ENCODE results near the gene AGBL1.

DNA sequence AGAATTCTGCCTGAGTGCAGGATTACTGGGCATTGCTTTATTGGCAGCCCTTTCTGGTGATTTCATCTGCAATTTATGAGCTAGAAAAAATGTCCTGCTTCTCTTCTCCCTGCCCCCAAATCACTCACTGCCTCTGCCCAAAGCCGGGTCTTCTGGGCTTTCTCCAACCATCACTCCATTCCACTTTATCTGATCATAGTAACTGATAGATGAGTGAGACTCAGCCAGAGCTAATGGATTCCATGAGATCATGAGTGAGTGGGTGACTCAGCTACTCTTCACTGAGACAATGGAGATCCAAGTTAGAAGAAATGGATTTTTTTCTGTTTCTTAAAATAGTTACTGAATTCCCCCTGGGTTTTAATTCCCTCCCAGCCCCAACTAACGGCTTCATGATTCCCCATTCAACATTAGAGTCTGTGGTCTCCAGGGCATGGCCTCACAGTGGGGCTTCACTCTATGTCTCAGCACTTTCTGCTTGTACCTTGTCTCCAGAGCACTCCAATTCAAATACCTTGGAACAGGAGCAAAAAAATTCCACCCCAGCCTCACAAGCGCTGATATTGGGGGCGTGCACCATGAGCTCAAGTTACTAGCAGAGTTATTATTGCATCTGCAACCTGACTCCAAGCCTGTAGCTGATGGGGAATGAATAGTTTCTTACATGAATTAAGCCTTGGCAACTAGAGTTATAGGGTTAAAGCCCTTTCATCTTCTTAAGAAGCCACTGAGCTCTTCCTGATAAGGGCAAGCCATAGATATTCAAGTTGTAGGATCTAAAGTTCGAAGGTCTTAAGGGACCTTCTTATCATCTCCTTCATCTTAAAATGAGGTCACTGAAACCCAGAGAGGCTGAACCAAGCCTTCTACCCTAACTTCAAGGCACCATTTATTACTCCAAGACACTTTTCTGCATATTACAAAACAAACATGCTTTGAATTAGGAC is 85.9 kb downstream of the AGBL1 start:
- TF ChIP-seq CTCF (IDR thresholded peaks at IDR 0.05), result no peak
- no peak for TF ChIP-seq POLR2A (IDR thresholded peaks at IDR 0.05)
